ENCODE results near the gene PREPL.
"Not testable (repeated sequence)": the region's sequence is repeated elsewhere in the genome, so short reads cannot be mapped to it uniquely, and the experiment has no call there.

The PREPL gene

DNA sequence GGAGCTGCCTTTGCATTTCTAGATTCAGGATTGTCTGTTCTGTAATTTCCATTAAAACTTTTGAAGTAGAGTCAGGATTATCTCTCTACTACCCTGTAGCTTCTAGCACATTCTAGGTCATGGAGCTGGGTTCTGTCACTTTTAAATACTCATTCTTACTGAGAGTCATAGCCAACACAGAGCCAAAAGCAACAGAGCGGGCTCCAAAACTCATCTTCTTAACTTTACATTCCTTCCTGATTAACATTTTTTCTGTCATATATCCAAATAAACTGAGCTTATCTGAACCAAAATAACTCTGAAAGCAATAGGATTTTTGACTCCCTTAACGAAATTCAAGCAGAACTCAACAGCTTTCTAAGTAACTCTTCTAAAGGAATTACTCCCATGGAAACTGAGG lies 12.9 kb downstream of the PREPL start:
- no peak for DNase-seq (ENCODE audit: low read depth in 3 of 3)

DNA sequence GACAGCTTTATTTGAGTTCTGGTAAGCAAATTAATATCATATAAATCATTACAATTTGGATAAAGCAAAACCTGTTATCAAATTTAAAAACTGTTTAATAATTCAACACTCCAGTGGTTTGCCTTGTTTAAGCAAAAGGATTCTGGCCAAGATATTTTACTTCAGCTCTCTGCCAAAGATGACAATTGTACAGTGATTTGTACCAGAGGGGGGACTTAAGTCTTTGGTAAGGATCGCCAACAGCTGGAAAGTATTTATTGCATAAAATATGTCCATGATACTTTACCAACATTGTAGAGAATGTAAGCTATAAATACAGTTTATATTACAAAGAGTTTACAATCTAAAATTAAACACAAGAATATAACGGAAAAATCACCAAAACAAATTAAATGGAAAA lies 13.8 kb downstream of the PREPL start:
- no peak for DNase-seq (ENCODE audit: low read depth in 3 of 3)

DNA sequence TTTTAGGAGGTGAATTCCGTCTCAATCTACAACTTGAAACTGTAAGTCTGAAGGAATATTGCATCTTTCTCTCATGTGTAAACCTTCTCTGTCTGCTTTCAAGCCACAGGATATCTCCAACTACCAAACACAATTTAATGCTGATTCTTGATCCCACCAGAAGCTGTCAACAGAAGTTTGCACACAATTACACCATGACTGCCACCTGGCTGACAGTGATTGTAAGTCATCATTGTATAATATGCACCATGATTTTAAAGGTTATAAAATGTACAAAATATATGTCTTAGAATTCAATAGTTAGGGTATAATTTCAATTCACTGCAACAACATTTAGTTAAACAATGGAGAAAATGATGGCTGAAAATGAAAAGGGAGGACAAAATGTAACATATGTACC lies 18.4 kb downstream of the PREPL start:
- DNase-seq (ENCODE audit: low read depth in 3 of 3), result no peak

DNA sequence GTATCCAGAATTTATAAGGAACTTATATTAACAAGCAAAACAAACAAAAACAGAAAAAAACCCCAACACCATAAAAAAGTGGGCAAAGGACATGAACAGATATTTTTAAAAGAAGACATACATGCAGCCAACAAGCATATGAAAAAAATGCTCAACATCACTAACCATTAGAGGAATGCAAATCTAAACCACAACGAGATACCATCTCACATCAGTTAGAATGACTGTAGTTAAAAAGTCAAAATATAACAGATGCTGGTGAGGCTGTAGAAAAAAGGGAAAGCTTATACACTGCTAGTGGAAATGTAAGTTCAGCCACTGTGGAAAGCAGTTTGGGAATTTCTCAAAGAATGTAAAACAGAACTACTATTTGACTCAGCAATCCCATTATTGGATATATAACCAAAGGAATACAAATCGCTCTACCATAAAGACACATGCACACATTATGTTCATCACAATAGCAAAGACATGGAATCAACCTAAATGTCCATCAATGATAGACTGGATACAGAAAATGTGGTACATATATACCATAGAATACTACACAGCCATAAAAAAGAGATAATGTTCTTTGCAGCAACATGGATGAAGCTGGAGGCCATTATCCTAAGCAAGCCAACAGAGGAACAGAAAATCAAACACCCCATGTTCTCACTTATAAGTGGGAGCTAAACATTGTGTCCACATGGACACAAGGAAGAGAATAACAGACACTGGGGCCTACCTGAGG lies 25.3 kb downstream of the PREPL start:
- no peak for DNase-seq (ENCODE audit: low read depth in 3 of 3)

DNA sequence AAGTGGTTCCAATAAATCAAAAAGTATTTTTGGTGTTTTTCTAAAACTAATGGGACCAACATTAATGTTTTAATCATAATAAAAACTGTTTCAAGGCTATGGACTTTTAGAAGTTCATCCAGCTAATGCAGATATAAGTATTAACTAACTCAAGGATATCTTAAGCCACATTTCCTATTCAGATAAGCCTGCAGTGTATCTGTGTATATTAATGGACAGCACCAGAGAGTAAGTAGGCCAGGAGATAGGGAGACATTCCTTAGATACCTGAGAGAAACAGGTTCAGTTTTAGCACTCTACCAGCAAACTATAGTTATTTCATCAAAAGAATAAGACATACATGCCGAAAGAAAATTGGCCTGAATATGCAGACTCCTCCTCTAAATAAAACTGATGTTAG lies 27.3 kb downstream of the PREPL start:
- DNase-seq (ENCODE audit: low read depth in 3 of 3), result no peak

DNA sequence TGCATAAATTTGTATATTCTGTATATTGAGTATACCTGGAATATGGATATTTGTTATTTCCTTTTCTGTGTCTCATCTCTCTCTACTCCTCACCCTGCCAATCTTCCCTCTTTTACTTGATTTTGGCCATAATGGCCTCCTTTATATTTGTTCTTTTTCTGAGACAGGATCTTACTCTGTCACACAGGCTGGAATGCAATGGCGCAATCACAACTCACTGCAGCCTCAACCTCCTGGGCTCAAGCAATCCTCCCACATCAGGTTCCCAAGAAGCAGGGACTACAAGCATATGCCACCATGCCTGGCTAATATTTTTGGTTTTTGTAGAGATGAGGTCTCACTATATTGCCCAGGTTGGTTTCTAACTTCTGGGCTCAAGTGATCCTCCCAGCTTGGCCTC lies 30.5 kb downstream of the PREPL start:
- DNase-seq (ENCODE audit: low read depth in 3 of 3), result no peak

DNA sequence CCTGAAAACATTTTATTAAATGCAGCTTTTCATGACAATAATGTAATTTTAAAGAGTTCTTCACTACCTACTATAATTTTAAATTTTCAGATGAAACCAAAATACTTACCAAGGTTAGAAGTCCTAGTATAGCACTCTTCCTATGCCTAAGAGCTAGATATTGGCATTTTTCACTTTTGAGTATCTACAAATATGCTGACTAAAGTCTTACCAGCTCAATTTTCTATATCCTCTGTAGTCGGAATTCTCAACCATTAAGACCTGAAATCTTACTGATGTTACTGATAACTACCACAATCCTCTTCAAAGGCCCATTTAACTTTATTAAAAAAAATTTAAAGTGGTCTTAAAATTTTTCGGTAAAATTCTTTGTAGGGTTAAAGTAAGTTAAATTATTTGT lies 32.0 kb downstream of the PREPL start:
- DNase-seq (ENCODE audit: low read depth in 3 of 3), result no peak

DNA sequence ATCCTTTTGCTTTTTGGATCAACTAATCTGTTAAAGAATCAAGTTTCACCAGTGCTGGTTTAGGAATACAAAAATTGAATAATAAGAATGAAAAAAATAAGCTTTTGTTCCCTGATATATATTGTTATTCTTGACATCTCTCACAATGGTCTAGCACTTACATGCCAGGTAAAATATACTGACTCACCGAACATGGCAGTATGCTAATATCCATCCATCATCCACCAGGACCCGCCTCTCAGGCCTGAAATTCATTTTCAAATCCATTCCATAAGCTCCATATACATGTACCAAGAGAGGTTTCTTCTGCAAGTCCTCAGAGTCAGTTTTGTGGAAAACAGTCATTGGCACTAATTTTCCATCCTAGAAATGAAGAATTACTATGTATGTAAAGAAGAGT lies 32.5 kb downstream of the PREPL start:
- DNase-seq (ENCODE audit: low read depth in 3 of 3), result no peak

DNA sequence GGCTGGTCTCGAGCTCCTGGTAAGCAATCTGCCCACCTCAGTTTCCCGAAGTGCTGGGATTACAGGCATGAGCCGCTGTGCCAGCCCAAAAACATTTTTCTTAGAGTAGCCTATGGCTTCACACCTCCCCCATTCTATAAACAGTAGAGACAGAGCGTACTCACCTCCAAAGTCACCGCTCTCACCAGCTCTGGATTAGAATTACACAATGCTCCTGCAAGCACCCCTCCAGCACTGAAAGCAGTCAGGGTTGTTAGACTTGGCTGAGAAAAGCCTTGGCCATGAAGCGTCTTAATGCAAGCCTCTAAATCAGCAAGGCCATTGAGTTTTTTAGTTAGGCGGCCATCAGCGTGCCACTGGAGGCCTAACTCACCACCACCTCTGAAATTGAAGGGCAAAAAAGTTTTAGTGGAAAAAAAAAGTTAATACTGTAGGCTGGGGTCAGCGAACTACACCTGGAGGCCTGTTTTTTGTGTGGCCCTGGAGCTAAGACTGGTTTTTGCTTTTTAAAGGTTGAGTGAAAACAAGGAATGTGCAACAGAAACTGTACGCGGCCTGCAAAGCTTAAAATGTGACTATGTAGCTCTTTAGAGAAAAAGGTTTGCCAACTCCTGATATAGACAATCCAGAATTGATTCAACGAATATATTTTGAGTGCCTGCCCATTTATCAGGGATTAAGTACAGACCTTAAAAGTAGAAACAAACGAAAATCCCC lies 34.6 kb downstream of the PREPL start:
- no peak for DNase-seq (ENCODE audit: low read depth in 3 of 3)

DNA sequence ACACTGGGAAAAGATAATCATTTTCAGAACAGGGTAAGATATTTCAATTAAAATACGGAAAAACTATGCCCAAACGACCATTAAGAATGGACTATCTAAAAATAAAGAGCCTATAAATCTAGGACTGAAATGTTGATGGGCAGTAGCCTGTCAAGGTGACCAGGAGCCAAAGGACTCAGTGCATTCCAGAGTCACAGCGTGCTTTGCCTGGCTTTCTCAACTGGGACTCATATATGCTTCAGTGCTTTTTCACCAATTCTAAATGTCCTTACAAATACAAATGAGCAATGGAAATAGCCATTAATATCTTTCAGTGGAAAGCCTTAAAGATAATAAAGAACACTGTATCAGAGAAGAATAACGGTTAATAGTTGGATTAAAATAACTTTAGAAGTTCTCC lies 35.4 kb downstream of the PREPL start:
- DNase-seq (ENCODE audit: low read depth in 3 of 3), result no peak

DNA sequence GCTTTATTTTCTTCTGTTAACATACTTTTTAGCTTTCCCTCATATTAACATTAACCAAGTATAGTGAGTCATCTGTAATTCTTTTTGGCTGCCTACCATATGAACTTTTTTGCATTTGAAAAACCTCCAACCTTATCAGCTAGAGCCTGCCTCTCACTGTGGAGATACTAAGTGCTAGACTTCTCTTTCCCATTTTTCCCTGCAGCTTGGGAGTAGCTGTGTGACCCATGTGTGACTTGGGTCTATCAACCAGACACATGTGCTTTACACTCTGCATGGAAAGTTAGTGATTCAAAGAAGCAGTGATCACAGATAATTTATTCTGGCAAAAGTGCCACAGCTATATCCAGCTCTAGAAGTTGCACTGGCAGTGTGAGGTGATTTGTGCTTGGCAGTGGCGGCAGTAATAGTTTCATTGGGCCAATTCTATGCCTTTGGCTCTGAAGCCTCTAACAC lies 36.3 kb downstream of the PREPL start:
- no peak for DNase-seq (ENCODE audit: low read depth in 3 of 3)

DNA sequence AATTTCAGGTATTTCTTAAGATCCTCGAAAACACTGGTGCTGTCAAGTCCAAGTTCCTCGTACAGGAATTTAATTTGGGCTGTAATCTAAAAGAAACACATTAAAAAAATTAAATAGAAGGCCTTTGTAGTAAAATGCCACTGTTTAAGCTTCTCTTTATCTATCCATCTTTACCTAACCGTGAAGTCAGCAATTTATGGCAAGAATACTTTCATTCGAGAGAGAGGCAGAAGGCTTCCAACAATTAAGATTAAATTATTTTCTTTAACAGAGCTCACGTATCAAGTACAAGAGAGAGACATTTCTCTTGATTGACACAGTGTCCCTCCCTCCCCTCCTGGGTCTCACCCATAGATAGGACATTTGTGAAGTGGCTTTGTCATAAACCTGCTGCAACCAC lies 39.9 kb downstream of the PREPL start:
- DNase-seq (ENCODE audit: low read depth in 3 of 3), result no peak

DNA sequence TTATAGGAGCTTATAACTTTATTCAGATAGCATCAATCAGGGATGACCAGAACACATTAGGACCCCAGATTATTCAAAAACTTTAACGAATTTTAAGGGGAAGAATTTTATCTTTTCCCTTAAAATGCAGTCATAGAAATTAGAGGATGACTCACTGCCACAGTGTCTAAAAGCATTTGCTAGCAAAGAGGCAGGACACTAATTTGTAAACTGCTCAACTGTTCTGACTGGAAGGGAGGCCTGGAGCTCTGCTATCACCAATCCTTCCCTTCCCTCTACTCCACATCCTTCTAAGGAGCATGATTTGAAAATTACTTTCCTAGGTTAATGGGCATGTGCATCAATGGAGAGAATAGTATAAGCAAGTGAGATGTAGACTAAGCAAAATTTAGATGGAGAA lies 40.5 kb downstream of the PREPL start:
- no peak for DNase-seq (ENCODE audit: low read depth in 3 of 3)

DNA sequence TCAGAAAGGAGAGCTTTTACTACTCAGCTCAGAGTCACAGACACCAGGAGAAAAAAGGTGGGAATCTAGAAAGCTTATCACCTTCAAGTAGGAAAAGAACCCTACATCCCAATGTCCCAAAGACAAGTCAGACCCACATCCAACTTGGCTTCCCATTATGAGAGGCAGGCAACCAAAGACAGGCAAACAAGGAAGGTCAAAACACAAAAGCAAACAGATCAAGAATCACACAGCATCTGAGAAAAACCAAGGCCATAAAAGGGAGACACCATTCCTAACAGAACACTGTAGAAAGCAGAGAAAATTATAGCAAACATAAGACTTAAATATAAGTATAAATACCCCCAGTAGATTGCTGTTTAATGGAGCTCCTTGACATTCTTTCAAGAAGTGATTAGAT lies 45.3 kb downstream of the PREPL start:
- no peak for DNase-seq (ENCODE audit: low read depth in 3 of 3)

DNA sequence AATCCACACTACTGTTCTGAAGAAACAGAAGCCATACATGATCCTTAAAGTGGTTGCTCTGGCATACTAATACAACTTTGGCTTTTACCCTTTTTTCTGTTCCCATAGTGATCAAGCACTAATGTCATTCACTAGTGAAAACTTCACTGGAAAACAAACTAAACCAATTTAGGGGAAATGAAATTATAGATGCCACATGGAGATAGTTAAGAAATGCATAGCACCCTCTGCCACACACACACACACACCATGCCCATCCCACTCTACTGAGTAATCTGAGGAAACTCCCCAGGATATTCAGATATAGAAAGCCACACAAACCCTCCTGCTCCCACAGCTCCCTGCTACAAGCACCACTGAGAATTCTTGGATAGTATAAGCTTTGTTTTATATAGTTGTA lies 46.9 kb downstream of the PREPL start:
- no peak for DNase-seq (ENCODE audit: low read depth in 3 of 3)

DNA sequence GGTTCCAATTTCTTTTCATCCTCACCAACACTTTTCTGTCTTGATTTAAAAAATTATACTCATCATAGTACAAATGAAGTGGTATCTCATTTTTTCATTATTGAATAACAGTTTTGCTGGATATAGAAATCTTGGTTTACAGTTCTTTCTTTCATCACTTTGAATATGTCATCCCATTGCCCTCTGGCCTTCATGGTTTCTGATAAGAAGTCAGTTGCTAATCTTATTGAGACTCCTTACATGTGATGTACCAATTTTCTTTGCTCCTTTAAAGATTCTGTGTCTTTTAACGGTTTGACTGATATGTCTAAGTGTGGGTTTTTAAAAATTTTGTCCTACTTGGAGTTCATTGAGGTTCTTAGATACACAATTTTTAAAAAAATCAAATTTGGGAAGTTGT lies 51.0 kb downstream of the PREPL start:
- no peak for DNase-seq (ENCODE audit: low read depth in 3 of 3)

DNA sequence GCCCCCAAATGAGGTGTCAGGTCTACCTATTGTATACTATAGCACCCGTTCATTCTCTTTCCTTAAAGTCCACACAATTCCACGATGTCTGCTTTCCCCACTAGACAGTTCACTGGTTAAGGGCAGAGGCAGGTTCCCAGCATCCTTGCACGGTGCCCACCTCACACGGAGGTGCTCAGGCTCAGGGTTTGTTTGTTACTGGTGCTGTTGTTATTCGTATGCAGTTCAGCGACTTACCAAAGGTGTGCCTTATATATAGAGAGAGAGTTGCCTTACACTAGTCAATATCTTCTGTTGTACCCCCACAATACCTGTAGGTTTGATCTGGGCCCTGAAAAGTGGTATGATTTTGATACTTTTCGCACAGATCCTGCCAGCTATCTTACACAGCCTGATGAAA lies 55.4 kb downstream of the PREPL start:
- no peak for DNase-seq (ENCODE audit: low read depth in 3 of 3)

DNA sequence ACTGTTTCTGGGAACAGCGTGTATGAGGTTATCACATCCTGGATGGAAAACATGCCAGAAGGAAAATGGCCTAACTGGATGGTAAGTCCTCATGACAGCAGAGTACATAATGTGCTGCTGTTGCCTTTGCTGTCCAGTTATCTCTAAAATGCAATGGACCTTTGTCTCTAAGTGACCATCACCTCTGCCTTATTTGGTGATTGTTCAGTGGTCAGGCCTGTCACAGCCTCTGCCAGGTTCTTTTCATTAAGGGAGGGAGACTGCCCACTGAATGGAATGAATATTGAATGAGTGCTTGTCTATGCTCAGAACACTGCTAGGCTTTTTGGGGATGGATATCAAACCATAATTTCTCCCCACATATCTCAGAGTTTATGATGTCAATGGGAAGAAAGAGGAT lies 57.0 kb downstream of the PREPL start:
- DNase-seq (ENCODE audit: low read depth in 3 of 3), result no peak

DNA sequence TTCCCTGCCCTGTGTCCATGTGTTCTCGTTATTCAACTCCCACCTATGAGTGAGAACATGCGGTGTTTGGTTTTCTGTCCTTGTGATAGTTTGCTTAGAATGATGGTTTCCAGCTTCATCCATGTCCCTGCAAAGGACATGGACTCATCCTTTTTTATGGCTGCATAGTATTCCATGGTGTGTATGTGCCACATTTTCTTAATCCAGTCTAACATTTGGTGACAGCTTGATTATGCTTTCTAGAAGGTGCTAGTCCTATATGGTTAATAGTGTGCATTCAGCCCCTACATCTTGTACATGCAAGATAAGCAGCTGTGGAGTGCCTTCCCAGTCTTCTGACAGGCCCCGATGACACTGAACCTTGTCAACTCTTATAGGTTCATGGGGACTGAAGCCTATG lies 57.5 kb downstream of the PREPL start:
- DNase-seq (ENCODE audit: low read depth in 3 of 3), result not testable (repeated sequence)

DNA sequence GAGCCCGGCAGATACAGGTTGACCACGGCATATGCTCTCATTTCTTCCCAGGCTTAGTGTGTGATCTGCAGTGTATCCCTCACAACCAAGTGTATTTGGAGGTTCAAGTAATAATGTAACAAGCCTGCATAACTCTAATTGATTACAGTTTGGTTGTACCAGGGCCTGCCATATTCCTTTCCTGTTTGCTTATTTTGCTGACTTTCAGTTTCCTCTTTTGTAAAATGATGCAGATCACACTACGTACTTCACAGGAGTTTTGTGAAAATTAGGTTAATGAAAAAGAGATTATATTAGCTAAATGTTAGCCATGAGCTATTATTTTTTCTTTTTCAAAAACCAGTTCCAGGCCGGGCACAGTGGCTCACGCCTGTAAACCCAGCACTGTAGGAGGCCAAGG lies 60.2 kb downstream of the PREPL start:
- no peak for DNase-seq (ENCODE audit: low read depth in 3 of 3)

DNA sequence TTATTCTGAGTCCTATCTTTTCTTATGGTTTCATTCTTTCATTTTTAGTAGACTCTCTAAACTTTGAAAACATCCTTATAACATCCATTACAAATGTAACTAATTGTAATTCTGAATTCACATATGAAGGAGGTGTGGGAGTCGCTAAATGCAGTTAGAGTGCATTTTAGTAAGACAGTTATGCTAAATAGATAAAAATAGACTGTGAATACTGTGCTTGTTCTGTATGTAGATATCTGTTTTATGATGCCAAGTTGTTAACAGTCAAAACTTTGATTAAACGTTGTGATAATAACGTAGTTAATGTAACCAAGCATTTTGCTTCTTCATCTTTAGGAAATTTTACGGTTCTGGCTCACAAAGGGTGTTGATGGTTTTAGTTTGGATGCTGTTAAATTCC lies 61.7 kb downstream of the PREPL start:
- no peak for DNase-seq (ENCODE audit: low read depth in 3 of 3)

DNA sequence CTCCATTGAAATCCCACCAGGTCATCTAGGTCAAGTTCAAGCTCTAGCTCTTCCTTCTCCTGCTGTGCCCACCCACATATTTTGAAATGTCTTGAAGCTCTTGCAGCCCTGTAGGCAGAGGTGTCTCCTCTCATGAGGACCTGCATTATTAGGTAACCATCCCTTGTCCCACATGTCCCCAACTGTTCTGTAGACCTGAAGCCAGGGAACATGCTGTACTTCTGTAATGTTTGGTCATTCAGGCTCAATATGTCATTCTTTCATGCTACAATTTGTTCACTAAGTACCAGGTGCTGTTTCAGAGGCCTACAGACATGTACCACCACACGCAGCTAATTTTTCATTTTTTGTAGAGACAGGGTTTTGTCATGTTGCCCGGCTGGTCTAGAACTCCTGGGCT lies 63.9 kb downstream of the PREPL start:
- no peak for DNase-seq (ENCODE audit: low read depth in 3 of 3)

DNA sequence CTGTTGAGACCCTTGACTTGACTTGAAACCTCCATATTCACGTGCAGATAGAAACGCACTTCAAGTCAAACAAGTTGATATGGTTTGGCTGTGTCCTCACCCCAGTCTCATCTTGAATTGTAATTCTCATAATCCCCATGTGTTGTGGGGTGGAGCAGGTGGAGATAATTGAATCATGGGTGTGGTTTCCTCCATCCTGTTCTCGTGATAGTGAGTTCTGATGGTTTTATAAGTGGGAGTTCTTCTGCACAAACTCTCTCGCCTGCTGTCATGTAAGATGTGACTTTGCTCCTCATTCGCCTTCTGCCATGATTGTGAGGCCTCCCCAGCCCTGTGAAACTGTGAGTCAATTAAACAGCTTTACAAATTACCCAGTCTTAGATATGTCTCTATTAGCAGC lies 64.6 kb downstream of the PREPL start:
- DNase-seq (ENCODE audit: low read depth in 3 of 3), result no peak
